HS-5 (cell line): ENCODE data around the gene MRPL21.

Source experiments
- DNase-seq: peaks from one replicate; pipeline ENCODE4 v3.0.0-alpha.2; 2012; ENCODE audit warnings: low read depth

Gene MRPL21

DNA sequence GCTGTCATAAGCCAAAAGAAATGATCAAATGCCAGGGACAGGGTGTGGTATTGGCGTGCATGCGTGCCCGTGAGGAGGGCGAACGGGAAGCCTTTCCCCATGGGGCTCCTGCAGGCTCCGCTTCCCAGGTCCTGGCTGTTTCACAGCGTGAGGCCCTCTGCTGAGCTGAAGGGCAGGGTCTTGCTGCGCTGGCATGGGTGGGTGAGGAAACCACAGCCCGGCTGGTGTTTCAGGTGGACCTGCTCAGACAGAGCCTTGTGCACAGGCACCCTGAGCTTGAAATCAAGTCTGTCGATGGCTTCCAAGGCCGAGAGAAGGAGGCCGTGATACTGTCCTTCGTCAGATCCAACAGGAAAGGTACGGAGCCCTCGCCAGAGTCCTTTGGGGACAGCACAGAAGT, 31.4 kb upstream of the MRPL21 start:
- no peak for DNase-seq

DNA sequence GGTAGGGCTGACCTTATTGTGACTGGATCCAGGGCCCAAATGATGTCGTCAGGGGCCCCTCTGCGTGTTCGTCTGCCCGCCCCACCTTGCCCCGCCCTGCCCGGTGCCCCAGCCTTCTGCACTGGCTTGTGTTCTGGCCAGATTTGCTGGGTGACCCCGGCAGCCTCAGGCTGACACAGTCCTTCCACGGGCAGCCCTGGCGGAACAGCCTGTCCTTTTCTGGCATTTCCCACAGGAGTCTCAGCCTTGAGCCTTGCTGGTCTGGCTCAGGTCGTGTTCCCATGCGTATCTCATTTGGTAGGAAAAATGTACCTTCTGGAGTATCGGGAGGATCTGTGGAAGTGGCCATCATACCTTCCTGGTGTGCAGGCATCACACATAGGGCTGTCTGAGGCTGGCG, 31.0 kb upstream of the MRPL21 start:
- no peak for DNase-seq

DNA sequence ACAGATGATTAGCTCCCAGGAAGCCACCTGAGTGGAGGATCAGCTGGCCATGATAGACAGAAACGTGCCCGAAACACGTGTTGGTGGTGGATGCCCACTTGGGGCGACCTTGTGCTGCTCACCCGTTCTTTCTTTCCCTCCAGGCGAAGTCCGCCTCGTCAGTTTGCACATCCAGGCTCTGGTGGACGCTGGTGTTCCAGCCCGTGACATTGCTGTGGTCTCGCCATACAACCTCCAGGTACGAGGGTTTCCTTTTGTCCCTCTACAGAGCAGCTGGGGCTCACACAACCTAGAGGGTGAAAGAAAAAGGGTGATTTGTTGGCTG, 30.7 kb upstream of the MRPL21 start:
- no peak for DNase-seq

DNA sequence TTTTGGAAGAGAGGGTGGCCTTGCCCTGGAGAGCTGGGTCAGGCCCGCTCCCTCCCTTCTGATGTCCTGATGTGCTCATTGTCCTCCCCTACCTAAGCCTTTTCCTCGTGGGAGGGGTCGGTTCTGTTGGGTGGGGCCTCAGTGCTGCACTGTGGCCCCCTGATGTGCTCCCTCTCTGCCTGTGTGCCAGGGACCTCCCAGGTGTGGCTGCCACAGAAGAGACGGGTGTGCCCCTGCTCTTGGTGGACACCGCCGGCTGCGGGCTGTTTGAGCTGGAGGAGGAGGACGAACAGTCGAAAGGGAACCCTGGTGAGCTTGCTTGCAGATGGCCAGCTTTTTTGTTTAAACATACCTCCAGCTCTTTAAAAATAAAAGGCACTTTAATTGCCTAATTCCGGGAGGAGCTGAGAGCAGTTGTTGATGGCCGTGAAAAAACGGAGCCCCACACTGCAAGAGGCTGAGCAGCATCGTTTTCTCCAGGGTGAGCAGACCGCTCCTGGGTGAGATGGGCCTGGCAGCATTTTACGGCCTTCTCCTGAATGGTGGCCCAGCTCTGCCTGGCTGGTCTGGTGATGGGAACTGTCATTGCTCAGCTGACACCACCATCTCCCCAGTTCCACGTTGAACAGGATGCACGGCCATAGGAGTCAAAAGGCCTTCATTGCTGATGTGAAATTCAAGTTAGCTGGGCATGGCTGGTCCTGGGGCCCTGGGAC, 30.1 kb upstream of the MRPL21 start:
- no peak for DNase-seq

DNA sequence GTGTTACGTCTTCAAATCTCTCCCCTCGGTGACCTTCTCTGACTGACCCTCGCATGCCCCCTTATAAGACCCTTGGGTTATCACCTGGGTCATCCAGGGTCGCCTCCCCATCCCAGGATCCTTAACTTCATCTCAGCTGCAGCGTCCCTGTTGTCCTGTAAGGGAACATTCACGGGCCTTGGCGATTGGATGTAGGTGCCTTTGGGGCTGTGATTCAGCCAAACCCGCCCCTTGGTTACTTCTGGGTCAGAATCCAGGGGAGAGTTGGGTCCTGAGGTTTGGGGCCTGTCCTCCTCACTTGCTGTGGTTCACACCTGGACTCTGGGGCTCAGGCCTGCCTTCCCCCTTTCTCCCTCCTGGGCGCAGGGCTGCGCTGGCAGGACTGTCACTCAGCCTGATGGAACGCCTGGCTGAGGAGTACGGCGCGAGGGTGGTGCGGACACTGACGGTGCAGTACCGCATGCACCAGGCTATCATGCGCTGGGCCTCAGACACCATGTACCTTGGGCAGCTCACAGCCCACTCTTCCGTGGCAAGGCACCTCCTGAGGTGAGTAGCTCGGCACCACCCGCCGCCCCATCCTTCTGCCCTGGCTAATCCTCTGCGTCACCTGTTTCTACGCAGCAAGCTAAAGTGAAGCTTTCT, 29.4 kb upstream of the MRPL21 start:
- no peak for DNase-seq

DNA sequence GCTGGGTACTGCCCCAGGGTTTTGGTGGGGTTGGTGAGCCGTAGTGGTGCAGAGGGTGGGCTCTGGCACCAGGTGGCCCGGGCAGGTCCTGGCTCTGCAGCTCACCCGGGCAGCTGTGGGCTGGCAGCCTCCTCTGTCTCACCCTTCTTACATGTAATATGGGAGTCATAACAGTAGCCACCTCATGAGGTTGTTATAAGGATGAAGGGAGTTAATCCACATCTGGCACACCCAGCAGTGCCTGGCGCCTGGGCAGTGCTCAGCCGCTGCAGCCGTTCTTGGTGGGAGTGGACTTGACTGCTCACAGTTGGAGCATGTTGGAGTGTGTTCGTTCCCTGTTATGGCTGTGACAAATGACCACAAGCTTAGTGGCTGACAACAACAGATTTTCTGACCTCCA, 28.7 kb upstream of the MRPL21 start:
- no peak for DNase-seq

DNA sequence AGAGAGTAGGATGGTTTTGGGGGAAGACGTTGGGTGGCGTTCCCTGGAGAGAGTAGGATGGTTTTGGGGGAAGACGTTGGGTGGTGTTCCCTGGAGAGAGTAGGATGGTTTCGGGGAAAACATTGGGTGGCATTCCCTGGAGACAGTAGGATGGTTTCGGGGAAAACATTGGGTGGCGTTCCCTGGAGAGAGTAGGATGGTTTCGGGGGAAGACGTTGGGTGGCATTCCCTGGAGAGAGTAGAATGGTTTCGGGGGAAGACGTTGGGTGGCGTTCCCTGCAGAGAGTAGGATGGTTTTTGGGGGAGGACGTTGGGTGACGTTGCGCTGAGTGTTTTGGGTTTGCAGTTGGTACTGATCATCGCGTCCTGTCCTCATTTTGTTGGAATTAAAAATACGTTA, 28.3 kb upstream of the MRPL21 start:
- DNase-seq = no peak

DNA sequence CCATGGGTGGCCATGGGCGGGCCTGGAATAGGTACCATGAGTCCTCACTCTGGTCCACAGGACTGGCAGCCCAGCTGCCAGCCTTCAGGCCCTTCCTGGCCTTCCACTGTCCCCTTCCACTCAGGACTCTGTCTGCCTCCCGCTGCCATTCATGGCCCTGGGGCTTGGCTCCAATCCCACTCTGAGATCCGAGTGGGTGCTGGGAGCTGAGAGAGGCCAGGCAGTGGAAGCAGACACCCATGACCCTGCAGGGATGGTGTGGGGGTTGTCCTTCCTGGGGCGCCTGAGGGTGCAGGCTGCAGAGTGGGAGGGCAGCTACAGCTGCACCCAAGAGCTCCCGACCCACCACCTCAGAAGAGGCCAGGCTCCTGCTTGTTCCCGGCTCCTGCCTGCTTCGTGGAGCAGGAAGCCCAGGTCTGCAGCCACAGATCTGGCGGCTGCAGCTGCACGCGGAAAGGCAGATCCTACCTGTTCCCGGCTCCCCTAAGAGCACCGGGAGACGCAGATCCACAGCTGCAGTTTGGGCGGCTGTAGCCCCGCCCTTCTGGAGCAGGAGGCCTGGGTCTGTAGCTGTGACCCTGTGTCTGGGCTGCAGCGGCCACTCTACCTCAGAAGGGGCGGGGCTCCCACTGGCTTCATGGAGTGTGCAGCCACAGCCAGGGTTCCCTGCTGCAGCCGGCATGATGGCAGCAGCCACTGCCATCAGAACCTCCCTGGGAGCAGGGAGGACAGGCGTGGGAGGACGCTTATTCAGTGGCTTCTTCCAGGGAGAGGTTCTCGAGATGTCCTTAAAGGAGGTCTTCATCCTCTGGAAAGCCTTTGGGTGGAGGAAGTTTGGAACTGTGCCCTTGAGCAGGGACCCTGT, 27.6 kb upstream of the MRPL21 start:
- DNase-seq = no peak

DNA sequence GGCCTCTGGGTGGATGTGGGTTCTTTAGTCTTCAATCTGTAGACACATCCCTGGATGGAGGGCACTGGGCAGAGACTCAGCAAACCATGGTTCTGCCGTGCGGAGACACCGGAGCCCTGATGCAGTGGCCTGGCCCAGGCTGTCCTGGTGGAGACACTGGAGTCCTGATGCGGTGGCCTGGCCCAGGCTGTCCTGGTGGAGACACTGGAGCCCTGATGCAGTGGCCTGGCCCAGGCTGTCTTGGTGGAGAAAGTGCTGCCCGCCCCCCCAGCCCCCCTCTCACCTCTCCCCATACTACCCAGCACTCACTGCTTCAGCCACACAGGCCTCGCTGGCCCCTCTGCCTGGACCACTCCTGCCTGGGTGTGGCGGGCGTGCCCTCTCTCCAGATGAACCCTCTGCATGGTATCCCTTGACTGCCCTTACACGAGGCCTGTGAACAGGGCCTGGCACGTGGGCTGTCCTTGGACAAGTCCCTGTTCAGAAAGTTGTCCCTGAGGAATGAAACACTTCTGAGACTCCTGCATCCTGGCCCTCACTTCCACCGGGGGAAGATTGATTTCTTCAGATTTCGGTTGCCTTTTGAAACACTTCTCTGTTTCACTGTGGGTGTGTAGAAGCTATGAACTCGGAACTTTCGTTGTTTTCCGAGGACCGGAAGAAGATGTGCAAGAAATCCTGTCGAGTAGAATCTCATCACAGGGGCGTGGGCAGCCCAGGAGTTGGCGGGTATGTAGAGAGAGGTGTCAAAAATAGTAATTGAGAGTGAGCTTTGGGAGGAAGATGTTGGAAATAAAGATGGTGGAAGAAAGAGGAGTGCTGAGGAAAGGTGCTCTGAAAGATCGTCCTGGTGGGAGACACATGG, 26.3 kb upstream of the MRPL21 start:
- no peak for DNase-seq

DNA sequence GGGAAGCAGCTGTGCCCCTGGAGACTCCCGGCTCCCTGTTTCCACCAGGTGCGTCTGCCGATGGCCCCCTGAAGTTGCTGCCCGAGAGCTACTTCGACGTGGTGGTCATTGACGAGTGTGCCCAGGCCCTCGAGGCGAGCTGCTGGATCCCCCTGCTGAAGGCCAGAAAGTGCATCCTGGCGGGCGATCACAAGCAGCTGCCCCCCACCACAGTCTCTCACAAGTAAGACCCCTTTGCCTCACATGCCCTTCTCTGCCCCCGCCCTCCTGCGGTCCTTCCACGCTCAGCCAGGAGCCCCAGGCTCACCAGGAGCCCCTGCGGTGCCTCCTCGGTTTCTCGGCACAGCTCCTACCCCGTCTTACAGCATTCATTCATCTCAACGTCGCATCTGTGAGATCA, 25.5 kb upstream of the MRPL21 start:
- DNase-seq = no peak

DNA sequence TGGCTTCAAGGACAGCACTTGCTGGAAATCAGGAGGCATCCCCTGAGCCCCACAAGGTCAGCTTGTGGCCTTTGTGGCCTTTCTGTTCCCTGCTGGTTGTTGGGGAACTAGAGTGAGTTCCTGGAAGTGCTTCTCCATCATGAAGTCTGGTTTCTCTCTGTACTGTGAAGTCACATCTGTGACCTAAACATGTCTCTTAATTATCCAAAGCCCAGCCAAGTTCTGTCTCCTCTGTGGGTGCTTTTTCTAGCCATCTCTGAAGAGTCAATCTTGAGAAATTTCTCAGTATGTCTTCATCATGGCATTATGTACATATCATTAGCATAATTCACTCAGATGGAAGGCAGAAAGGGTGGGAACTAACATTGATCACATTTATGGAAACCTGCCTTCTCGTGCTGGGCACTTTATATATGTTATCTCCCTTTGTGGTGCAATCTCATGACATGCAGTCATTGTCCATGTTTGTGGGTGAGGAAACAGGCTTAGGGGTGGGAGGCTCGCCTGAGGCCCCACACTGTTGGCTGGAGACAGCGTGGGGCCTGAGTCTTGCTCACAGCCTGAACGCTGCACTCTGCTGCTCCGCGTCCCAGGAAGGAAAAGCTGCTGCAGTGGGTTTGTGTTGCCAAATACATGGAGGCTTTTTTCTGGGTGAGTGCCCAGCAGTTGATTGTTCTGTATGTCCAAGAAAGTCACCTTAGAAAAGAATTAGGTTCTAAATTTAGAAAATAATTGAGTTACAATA, 24.7 kb upstream of the MRPL21 start:
- DNase-seq = no peak

DNA sequence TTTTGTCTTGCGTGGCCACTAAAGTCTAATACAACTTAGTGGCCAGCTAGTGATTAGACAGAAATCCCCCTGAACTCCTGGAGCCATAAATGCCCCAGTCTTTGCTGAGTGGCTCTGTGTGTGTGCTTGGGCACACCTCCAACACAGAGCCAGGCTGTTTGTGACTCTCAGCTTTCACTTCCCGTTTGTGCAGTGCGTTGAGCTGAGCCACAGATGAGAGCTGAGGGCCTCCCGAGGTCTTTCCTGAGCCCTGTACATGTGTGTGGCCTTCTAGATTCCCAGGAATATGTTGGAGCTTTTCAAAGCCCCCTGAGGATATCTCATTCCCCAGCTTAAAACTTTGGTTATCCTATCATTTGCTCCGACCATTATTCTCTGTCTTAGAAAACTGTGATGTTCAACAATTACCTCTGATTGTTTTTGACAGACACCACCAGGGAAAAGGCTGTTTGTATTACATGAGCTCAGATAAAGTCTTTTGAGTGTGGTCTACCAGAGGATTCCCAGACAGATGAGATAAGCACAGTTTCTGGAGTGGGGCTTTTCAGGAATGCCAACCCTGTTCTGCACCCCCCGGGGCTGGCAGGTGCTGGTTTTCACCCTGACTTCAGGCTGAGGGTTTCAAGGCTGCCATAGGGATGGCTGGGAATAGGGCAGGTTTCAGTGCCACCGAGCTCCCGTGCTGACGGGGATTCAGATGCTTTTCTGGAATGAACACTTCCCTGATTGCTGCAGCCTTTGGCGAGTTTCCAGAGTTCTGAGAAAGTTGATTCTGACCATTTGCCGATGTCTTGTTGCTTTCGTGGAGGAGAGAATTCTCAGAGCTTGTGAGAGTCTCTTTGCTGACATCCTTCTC, 23.9 kb upstream of the MRPL21 start:
- no peak for DNase-seq

DNA sequence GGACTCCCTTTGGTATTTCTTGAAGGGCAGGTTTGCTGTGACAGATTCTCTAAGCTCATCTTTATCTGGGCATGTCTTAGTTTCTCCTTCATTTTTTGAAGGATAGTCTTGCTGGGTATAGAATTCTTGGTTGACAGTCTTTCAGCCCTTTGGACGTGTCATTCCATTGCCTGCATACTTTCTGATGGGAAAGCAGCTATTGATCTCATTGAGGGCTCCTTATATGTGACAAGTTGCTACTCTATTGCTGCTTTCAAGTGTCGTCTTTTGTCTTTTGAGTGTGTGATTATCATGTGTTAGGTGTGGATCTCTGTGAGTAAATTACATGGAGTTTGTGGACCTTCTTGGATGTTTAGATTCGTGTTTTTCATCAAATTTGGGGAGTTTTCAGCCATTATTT, 22.0 kb upstream of the MRPL21 start:
- DNase-seq = no peak

DNA sequence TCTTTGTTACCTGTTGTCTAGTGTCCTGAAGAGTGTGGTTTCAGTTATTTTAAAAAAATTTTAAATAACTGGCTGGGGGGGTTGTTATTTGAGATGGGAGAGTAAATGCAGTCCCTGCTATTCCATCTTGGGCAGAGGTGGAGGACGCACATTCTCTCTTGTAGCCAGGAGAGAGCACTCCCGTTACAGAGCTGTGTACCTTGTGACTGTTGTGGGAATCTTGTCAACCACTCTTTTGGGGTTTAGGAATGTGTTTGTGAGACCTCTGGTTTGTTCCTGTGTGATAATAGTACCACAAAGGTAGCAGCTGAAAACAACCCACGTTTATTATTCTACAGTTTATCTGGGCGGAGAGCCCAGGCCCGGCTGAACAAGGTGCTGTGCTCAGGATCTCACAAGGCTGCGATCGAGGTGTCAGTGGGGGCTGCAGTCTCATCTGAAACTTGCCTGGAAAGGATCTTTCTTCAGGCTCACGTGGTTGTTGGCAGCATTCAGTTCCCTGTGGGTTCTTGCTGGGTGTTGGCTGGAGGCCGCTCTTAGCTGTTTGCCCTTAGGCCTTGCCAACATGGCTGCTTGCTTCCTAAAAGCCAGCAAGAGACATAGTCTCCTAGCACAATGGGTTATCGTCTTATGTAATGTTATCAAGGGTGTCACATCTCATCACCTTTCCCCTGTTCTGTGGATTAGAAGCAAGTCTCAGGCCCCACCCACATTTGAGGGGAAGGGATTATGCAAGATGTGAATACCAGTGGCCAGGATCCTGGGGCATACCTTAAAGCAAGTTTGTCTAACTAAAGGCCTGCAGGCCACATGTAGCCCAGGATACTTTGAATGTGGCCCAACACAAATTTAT, 20.7 kb upstream of the MRPL21 start:
- DNase-seq = no peak

DNA sequence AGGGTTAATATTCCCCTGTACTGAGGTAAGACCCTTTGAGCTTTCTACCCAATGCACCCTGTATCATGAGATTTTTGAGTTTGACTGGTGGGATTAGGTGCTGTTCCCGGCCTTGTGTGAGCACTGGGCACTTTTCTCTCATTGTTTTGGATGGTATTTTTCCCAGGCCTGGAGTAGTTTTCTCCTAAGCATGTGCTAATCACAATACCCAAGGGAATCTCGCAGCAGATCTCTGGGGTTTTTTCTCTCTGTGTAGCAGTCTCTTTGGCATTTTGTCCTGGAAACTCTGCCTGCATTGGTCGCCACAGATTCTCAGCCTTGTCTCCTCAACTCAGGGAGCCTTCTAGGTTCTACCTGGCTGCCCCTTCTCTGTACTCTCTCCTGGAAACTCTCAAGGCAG, 20.0 kb upstream of the MRPL21 start:
- no peak for DNase-seq

DNA sequence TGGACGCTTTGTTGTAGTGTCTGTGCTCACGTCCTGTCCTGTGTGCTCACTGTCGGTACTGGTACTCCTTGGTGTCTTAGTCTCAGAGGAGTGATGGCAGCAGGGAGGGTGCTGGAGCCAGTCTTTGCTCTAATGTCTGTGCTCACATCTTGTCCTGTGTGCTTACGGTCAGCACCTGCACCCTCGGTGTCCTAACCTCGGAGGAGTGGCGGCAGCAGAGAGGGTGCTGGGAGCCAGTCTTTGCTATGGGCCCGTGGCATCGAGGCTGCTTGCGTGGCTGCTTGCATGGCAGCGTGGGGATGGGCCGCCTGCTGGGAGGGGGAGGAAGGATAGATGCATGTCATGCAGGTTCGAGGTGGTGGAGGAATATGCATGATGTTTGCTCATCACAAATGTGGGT, 12.8 kb upstream of the MRPL21 start:
- DNase-seq = no peak

DNA sequence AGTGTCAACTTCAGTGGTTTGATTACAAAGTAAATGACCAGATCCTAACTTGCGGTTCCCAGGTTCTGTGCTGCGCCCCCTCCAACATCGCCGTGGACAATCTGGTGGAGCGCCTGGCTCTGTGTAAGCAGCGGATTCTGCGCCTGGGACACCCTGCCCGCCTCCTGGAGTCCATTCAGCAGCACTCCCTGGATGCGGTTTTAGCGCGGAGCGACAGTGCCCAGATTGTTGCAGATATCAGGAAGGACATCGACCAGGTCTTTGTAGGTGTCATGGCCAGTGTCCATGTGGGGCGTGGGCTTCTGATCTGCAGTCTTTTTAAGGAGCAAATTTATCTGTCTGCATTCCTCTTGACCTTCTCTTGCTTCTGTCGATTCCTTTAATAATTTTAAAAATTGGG, 11.1 kb upstream of the MRPL21 start:
- DNase-seq = no peak

DNA sequence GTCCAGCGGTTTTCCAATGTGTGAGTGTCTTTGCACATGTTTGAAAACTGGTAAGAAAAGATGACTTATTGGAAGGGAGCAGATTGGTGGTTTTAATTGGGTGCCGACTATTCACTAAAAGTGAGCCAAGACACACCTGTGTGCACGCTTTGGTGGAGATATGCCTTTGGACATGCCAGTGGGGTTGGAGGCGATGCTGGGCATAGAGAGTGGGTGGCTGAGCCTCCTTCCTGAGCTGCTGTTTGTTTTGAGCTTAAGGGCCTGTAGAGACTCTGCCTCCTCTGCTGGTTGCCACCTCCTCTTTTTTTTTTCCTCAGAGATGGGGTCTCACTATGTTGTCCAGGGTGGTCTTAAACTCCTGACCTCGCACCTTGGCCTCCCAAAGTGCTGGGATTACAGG, 9.6 kb upstream of the MRPL21 start:
- no peak for DNase-seq

DNA sequence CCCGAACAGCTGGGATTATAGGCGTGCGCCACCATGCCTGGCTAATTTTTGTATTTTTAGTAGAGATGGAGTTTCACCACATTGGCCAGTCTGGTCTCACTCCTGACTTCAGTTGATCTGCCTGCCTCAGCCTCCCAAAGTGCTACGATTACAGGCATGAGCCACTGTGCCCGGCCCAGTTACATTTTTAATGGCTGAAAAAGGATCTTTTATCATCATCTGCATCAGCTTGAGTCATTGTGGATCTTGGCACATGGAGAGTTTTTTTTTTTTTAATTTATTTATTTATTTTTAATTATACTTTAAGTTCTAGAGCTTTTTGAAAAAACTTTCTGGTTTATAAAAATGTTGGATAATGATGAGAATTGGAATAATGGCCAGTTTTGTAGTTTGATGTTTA, 8.6 kb upstream of the MRPL21 start:
- DNase-seq = no peak

DNA sequence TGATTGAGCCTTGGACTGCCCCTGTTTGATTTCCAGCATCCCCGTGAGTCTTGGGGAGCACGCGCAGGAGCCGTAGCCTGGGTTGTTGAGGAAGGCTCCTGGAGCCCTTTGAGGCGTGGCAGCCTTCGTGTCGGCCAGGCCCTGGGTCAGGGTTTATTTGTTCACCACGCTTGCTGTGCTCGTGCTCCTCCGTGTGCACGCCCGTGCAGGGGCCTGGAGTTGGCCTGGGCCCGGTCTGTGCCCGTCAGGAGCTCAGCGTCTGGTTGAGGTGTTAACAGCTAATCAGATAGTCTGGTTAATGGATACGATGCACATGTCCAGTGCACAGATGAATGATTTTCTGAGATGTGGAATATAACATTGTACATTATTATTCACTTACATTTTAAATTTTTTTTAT, 8.1 kb upstream of the MRPL21 start:
- no peak for DNase-seq
